Stomach (tissue), 4 donors: ENCODE measurements around the gene FAM177A1.

Experiments used
- CTCF ChIP-seq, 7 experiments: fragments of 450-650 bp in 4 of 7; fragments of 200-600 bp in 3 of 7; sonication (generic) in 3 of 7; IDR thresholded peaks; one replicate each; pipeline ENCODE4 v1.5.1; 2016 to 2019; ENCODE audit warnings: antibody characterized with exemption in 7 of 7, control low read depth in 2 of 7, mild to moderate bottlenecking in 1 of 7
- POLR2A ChIP-seq, 4 donors: fragments of 450-650 bp; IDR thresholded peaks; one replicate each; pipeline ENCODE4 v1.6.1; 2016; ENCODE audit warnings: antibody characterized with exemption in 4 of 4, control low read depth in 2 of 4, mild to moderate bottlenecking in 1 of 4, moderate library complexity in 1 of 4
- POLR2AphosphoS5 ChIP-seq, 3 donors: sonication (generic); formaldehyde crosslinking; IDR thresholded peaks; one replicate each; pipeline ENCODE4 v1.6.1; 2016; ENCODE audit warnings: antibody characterized with exemption in 3 of 3

- TF ChIP-seq CTCF (IDR thresholded peaks at IDR 0.05) = no peak
- no peak for TF ChIP-seq POLR2A (IDR thresholded peaks at IDR 0.05)
- TF ChIP-seq POLR2AphosphoS5 (IDR thresholded peaks at IDR 0.05) = no peak
These were observed 66.6 kb downstream of the FAM177A1 start for GRCh38 chr14:35112641-35113040.
